ENCODE measurements around the gene ZNF142.

Gene ZNF142

GRCh38 chr2:218644721-218645120, 14.7 kb downstream of the ZNF142 start:
- no peaks in the 10 kb centered on the region for H3K9me3 ChIP-seq (ENCODE audit: control insufficient read depth, insufficient read depth, low read depth, low read length)
- no peak overlapping the region for H3K4me3 ChIP-seq (ENCODE audit: low read depth, low read length)
- TF ChIP-seq ZNF221 (tag by site-specific recombination; IDR thresholded peaks at IDR 0.05; ENCODE audit: borderline replicate concordance) (no peak), ZBTB48 (tag by site-specific recombination; IDR thresholded peaks at IDR 0.05) (no peak), ZNF24 (tag by site-specific recombination; IDR thresholded peaks at IDR 0.05) (no peak), ZSCAN18 (tag by site-specific recombination; IDR thresholded peaks at IDR 0.05) (no peak)
- peaks cover 28 to 94% of the 10 kb centered on the region in 2 experiments for H3K36me3 ChIP-seq (ENCODE audit: control insufficient read depth in 2 of 2, insufficient read depth in 1 of 2, low read length in 2 of 2)
- no peak overlapping the region for H3K27ac ChIP-seq (ENCODE audit: extremely low read depth, low read depth, low read length)
- ChIA-PET CTCF (interaction anchor here (0.6 kb wide), 1 partner anchor 10 kb away, joined by 3 read pairs; no protein-coding TSS in a partner anchor), POLR2A (no interaction called here)
- H3K4me1 ChIP-seq (ENCODE audit: control insufficient read depth, insufficient read depth, low read length) = no peaks in the 10 kb centered on the region

- H3K36me3 ChIP-seq (ENCODE audit: control insufficient read depth in 2 of 2, insufficient read depth in 1 of 2, low read length in 2 of 2) = peaks cover 35 to 92% of the 10 kb centered on the region in 2 experiments
- CTCF ChIA-PET = interaction anchor here (1.2 kb wide), 1 partner anchor 208 kb away, joined by 3 read pairs; no protein-coding TSS in a partner anchor
These were observed 15.6 kb downstream of the ZNF142 start for GRCh38 chr2:218643751-218644310.

More at GRCh38 chr2:218643751-218644310, 15.6 kb downstream of the ZNF142 start:
- Histone ChIP-seq H3K9me3 (ENCODE audit: control insufficient read depth, insufficient read depth, low read depth, low read length) (no peaks in the 10 kb centered on the region), H3K4me1 (ENCODE audit: control insufficient read depth, insufficient read depth, low read length) (no peaks in the 10 kb centered on the region), H3K27ac (ENCODE audit: extremely low read depth, low read depth, low read length) (no peak overlapping the region), H3K4me3 (ENCODE audit: low read depth, low read length) (no peak overlapping the region)
- POLR2A ChIA-PET = interaction anchor here (0.6 kb wide), 1 partner anchor 398 kb away, joined by 4 read pairs; no protein-coding TSS in a partner anchor
- TF ChIP-seq SETDB1 (IDR thresholded peaks at IDR 0.05; ENCODE audit: insufficient read length, low read length) (no peak), GLI2 (tag by site-specific recombination; IDR thresholded peaks at IDR 0.05; ENCODE audit: borderline replicate concordance, low read depth) (no peak), ZBTB17 (tag by site-specific recombination; IDR thresholded peaks at IDR 0.05) (no peak), ZNF274 (IDR thresholded peaks at IDR 0.05; ENCODE audit: low read length) (no peak), ZNF274 (tag by site-specific recombination; IDR thresholded peaks at IDR 0.05; ENCODE audit: borderline replicate concordance) (no peak), PRDM10 (tag by site-specific recombination; IDR thresholded peaks at IDR 0.05) (no peak), ATF2 (tag by site-specific recombination; IDR thresholded peaks at IDR 0.05; ENCODE audit: low read depth) (no peak), ZNF621 (tag by site-specific recombination; IDR thresholded peaks at IDR 0.05) (no peak), ZNF473 (tag by site-specific recombination; IDR thresholded peaks at IDR 0.05) (no peak)
